Stimulated activated CD8-positive, alpha-beta memory T cell treated with anti-CD3 and anti-CD28 coated beads, Interleukin-15, amount 100 ng/mL, for 1 hour (primary cell): ENCODE measurements around the gene NFKBIB.
"Not testable (repeated sequence)": the region's sequence is repeated elsewhere in the genome, so short reads cannot be mapped to it uniquely, and the experiment has no call there.

Source experiments
- DNase-seq: peaks from one replicate; pipeline ENCODE4 v3.0.0-alpha.2; 2020; ENCODE audit warnings: low read depth

The NFKBIB gene, protein sequence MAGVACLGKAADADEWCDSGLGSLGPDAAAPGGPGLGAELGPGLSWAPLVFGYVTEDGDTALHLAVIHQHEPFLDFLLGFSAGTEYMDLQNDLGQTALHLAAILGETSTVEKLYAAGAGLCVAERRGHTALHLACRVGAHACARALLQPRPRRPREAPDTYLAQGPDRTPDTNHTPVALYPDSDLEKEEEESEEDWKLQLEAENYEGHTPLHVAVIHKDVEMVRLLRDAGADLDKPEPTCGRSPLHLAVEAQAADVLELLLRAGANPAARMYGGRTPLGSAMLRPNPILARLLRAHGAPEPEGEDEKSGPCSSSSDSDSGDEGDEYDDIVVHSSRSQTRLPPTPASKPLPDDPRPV

DNA sequence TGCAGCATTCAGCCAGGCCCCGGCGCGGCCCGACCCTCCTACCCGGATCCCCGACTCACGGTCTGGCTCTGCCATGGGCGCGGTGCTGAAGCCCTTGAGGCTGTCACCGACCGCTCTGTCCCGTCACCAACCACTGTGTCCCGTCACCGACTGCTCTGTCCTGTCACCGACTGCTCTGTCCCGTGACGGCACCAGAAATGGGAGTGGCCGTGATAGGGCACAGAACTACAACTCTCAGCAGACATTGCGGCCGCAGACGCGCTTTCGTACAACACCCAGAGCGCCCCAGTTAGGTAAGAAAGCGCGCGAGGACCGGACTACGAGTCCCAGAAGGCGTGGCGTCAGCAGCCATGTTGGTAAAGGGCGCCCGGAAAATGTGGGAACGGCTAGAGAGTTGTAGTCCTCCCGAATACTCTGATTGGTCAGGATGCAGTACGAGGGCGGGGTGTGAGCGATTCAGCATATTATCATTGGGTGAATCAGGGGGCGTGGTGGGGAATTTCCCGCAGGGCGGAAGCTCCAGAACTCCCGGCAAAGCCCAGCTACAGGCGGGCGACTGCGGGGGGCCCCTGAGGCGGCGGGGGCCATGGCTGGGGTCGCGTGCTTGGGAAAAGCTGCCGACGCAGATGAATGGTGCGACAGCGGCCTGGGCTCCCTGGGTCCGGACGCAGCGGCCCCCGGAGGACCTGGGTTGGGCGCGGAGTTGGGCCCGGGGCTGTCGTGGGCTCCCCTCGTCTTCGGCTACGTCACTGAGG lies at the start of gene NFKBIB, which contains the start of gene SIRT2:
Gene NFKBIB (plus strand): TSS at position 523 of the 755 bp plus-strand sequence. CDS start 64 bp downstream, at position 587.
Gene SIRT2 (minus strand): TSS at position 172 of the 755 bp plus-strand sequence. CDS start 97 bp downstream, at position 75.
- peak; percentile 97 for DNase-seq

DNA sequence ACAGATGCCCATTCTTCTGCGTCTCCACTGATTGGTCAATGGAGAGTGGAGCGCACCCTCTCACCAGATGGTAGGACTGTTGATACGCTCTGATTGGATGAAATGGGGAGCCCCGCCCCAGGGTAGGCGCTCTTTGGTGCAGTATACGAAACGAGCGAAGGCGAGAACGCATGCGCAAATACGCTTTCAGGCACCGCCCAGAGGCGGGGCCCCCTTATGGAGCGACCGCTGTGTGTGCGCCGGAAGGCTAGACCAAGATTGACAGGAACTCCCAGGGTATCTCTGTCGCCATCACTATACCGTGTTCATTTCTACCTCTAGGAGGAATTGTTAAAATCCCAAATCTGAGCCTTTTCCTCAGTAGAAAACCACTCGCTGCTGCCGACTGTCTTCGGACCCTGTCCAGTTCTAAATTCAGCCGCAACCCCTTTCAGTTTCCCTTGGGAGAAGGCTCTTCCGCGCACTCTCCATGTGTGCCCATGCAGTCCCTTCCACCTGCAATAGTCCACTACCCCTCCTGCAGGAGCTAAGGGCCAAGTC lies 49.3 kb upstream of the NFKBIB start:
- DNase-seq, result no peak

DNA sequence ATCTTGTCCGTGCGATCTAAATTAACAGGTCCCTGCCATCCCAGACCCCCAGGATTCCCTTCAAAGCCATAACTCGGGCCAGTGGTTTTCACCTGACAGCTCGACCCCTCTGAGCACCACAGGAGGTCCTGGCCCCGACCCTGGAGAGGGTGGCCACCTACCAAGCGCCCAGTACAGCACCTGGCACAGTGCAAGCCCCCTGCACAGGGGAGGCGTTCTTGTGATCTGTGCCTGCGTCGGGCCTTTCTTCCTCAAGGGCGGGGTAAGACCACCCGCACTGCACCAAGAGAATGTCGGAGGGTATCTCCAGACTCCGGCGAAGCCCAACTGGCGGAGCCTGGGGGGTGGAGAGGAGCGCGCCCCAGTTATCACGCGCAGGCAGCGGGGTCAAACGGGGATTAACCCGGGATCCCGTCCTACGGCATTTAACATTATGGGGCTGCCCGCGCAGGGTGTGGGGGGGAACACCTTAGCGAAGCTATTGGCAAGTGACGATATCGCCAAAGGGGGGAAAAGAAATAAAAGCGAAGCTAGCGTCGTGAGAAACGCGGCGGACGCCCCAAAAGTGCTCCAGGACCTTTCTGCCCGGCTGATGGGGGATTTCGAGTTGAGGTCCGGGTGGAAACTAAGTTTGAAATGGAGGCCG lies 48.7 kb upstream of the NFKBIB start:
- no peak for DNase-seq

GRCh38 chr19:38851622-38852230 lies 48.0 kb upstream of the NFKBIB start:
- peak; percentile 78 for DNase-seq

DNA sequence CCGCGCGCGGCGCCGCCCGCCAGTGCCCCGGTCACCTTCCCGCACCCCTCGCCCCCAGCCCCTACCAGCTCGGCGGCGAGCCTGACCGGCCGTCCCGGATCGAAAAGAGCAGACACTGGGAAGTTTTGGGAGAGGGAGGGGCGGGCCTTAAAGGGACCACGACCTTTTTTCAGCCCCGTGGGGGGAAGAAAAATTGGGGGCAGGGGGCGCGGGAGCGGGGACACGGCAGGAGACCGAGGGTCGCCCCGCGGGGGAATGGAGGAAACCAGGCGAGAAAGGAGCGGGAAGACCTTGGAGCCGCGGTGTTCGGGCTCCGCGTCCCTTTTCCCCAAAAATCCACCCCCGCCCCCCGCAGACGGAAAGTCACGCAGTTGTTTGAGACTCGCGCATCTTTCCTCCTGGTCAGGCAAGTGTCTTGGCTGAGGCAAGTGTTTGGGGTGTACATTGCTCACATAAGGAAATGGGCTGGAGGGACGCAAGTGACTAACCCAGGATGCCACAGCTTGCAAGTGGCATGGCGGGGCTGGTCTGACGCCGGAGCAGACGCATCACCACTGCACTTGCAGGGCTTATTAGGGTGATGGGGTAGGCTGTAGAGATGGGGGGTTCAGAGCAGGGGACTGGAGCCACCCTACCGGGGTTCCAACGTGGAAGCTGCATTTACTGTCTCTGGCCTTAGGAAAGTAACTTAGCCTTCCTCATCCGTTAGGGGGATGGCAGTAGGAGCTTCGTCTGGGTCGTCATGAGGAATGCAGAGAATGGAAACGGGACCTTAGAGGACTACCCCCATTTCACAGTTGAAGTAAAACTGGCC lies 47.3 kb upstream of the NFKBIB start:
- no peak for DNase-seq

- no peak for DNase-seq
Measured at GRCh38 chr19:38853214-38853613, 46.6 kb upstream of the NFKBIB start.

GRCh38 chr19:38854961-38855360 lies 44.8 kb upstream of the NFKBIB start:
- not testable (repeated sequence) for DNase-seq

DNA sequence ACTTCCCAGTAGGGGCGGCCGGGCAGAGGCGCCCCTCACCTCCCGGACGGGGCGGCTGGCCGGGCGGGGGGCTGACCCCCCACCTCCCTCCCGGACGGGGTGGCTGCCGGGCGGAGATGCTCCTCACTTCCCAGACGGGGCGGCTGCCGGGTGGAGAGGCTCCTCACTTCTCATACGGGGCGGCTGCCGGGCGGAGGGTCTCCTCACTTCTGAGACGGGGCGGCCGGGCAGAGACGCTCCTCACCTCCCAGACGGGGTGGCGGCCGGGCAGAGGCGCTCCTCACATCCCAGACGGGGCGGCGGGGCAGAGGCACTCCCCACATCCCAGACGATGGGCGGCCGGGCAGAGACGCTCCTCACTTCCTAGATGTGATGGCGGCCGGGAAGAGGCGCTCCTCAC lies 44.0 kb upstream of the NFKBIB start:
- not testable (repeated sequence) for DNase-seq

DNA sequence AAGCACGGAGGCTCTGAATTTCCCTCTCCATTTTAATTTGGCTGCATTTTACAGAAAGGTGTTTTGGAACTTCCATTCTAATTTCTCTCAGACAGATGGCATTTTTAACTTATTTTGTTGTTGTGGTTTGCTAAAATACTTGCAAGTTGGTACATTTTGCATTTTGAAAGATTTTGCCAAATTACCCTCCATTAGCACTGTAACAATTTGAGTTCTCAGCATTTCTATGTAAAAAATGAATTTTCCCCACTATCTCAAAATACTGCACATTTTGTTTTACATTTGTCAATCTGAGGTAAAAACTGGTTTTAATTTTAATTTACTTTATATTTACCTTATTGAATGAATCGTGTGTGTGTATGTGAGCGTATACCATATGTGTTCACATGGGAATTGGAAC lies 43.0 kb upstream of the NFKBIB start:
- DNase-seq, result no peak

DNA sequence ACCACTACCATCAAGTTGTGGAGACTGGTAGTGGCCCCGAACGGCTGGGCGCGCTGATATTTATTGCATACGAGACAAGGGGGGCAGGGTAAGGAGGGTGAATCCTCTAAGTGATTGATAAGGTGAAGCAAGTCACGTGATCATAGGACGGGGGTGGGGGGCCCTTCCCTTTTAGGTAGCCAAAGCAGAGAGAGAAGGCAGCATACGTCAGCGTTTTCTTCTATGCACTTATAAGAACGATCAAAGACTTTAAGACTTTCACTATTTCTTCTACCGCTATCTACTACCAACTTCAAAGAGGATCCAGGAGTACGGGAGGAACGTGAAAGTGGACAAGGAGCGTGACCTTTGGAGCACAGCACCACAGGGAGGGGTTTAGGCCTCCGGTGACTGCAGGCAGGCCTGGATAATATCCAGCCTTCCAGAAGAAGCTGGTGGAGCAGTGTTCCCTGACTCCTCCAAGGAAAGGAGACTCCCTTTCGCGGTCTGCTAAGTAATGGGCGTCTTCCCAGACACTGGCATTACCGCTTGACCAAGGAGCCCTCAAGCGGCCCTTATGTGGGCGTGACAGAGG lies 40.1 kb upstream of the NFKBIB start:
- DNase-seq, result not testable (repeated sequence)

GRCh38 chr19:38861368-38861767 lies 38.4 kb upstream of the NFKBIB start:
- no peak for DNase-seq

- no peak for DNase-seq
Measured at GRCh38 chr19:38862321-38863059, 37.3 kb upstream of the NFKBIB start.

DNA sequence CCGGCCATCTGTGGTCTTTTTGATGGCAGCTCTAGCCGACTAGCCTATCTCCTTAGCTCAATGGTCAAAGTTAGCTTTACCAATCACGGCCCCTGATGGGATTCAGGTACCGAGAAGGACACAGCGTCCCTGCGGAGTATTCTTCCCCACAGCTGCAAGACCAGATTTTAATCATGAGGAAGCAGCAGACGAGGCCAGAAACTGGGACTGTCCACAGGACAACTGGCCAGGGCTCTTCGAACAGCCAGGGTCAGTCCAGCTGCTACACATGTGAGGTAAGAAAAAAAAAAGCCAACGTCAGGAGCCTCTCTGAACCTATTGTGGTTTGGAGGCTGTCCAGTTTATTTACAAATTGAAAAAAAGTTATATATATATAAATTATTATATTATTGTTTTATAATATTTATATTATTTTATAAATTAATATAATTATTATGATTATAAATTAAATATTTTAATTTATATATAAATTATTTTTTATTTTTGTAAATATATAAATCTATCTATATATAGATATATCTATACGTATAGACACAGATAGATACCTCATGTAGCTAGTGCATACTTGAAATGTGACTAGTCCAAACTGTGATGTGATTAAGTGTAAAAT lies 32.5 kb upstream of the NFKBIB start:
- DNase-seq, result no peak

GRCh38 chr19:38868551-38868950 lies 31.2 kb upstream of the NFKBIB start:
- DNase-seq, result no peak

DNA sequence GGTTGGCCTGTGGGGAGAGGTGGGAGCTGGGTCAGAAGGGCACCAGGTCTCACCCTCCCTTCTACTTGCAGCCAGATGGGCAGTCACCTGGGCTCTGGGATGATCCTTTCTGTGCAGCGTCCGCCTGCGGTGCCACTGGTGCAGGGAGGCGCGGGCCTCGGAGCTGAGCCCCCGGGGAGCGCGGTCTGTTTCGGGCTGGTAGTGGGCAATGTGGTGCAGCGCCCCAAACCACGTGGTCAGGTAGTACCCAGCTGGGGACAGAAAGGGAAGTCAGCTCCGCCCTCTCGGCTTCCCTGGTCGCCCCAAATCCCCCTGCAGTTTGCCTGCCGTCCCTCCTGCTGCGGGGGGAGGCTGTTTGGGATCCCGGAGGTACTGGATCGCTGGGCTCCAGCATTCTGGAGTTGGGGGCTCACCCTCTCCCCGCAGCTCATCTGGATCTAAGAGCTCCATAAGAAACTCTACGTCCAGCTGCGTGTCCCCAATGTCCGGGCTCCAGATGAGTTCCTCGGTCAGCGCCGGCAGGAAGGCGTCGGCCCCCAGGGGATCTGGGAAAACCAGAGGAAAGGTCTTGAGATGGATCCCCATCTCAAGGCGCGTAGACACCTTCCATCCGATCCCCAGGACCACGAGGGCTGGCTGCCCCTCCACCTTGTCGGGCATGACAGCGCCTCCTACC lies 30.5 kb upstream of the NFKBIB start:
- no peak for DNase-seq

DNA sequence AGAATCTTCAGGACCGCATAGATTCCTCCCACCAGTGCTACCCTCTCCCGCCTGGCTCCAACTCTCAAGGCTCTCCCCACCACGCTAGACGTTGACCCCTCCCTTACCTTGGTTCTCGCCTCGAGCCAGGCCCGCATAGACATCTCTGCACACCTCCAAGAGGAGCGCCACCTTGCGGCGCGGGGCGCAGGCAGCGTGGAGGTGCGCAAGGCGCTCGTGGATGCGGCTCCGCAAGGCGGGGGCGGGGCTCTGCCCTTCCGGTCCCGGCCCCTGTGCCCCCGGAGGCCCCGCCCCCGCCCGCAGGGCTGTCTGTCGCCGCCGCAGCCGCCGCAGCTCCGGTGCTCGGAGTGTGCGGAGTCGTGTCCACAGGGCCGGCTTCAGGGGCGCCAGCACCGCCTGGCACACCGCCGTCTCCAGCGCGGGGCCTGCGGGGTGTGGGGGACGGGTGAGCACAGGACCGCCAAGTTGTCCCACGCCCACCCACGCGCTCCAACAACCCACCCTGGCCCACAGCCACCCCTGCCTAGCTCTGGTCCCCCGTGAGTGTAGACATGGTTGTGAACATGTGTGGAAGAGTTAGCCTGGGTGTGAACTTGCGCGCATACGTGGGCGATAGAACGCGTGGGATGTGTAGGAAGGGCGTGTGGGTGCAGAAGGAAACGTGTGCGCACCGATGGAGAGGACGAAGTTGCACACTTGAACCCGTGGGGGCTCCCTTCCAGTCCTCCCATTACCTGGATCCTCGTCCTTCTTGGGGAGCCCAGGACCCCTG lies 29.7 kb upstream of the NFKBIB start:
- peak; percentile 78 for DNase-seq

DNA sequence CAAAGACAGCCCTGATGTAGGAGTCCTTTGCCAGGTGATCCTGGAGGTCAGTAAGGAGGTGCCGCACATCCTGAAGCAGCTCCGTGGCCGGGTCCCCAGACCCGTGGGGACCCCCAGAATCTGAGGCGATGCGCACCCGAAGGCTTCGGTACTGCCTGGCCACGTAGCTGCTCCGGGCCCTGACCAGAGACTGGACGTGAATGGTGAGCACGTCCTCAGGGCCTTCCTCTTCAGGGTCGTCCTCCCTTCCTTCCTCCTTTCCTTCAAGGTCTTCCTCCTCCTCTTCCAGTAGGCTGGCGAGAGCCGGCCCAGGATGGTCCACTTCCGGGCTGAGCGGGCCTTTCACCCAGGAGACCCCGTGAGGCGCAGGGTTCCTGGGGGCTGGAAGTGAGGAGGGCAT lies 29.2 kb upstream of the NFKBIB start:
- no peak for DNase-seq

DNA sequence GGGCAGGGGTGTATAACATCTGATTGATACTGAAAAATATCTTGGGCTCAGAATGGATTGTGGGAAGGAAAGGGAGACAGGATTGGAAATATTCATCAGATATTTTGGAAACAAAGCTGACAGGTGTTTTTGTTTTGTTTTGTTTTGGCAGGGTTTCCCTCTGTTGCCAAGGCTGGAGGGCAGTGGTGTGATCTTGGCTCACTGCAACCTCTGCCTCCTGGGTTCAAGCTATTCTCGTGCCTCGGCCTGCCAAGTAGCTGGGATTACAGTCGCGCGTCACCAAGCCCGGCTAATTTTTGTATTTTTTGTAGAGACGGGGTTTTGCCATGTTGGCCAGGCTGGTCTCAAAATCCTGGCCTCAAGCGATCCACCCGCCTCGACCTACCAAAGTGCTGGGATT lies 26.4 kb upstream of the NFKBIB start:
- not testable (repeated sequence) for DNase-seq
